GM18505 (cell line): Measurements from ENCODE around the gene PRKCH.
"Not testable (repeated sequence)": the region's sequence is repeated elsewhere in the genome, so short reads cannot be mapped to it uniquely, and the experiment has no call there.

Experiments used
- ATAC-seq: cut with Tn5 transposase; IDR thresholded peaks from one replicate; pipeline ENCODE4 v1.9.1; 2021; ENCODE audit not compliant: unreplicated experiment
- POLR2A ChIP-seq: IDR thresholded peaks from 4 replicates; pipeline ENCODE4 v1.6.1; 2011; ENCODE audit warnings: borderline replicate concordance; ENCODE audit not compliant: insufficient read depth, insufficient read length; ENCODE audit errors: extremely low read depth

PRKCH gene

GRCh38 chr14:61406198-61406597 is 84.8 kb downstream of the PRKCH start:
- TF ChIP-seq POLR2A = no peak
- no peak for ATAC-seq

- TF ChIP-seq POLR2A = no peak
- ATAC-seq = no peak
Measured at GRCh38 chr14:61406675-61407074, 85.3 kb downstream of the PRKCH start.

- ATAC-seq = no peak
- no peak for TF ChIP-seq POLR2A
Measured at GRCh38 chr14:61408498-61408897, 87.1 kb downstream of the PRKCH start.

- ATAC-seq = no peak
Measured at GRCh38 chr14:61409782-61410181, 88.4 kb downstream of the PRKCH start.

GRCh38 chr14:61415934-61416333 is 94.6 kb downstream of the PRKCH start:
- ATAC-seq = not testable (repeated sequence)

More at GRCh38 chr14:61409782-61410181, 88.4 kb downstream of the PRKCH start:
- TF ChIP-seq POLR2A = no peak

DNA sequence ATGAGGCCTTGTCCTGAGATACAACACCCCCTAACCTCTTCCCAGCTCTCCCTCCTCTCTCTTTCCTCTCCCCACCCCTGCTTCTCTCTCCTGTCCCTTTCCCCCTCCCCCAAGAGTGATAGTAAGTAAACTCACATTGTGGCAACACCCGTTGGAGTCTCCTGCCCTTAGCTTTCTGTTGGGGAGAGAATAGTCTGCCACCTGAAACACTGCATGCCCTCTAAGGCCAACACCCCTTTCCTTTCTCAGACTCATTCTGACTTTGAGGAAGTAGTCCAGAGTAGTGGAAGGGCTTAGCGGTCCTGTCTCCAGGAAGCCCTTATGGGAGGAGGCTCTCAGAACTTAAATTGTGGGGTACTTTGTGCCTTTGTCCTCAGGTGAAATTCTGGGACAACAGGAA is 95.2 kb downstream of the PRKCH start:
- no peak for TF ChIP-seq POLR2A
- ATAC-seq = peak; percentile 36

DNA sequence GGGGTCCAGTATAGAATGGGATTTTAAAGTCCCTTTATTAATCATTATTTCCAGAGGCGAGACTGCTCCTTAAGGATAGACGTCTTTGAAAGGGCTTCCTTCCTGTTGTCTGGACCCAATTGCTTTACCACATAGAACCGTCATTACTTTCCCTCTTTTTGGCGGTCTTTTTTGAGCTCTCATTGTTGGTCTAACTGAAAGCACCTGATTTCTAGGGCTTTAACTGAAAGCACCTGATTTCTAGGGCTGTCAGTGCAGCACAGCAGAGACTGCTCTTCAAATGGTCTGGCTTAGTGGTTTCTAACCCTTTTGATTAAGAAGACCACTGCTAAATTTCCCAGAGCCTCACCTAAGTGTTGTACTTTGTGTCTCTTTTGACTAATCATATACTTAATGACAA is 95.8 kb downstream of the PRKCH start:
- no peak for TF ChIP-seq POLR2A
- ATAC-seq = peak; percentile 33

DNA sequence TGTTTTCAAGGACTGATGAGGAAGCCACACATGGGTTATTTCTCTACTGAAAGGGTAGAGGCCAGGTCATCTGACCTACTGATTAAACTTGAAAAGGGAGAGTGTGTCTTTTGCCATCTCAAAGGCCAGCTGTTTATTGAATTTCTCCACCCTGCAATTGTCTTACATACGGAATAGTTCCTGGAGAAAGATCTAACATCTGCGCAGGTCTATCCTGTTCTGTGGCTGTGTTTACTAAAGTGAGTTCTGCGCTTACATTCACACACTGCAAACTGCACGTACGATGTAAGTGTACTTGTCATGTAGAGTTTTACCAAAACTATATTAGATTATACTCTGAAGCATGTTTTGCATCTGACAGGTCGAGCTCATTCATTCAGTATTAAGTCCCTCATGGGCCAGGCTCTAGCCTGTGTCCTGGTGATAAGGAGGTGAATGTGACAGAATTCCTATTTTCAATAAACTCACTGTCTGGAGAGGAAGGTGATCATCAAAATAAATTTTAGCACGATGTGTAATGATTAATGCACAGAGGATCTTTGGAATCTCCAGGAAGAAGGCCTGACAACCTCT is 96.6 kb downstream of the PRKCH start:
- no peak for TF ChIP-seq POLR2A
- no peak for ATAC-seq

- ATAC-seq = no peak
- no peak for TF ChIP-seq POLR2A
Measured at GRCh38 chr14:61418746-61419145, 97.4 kb downstream of the PRKCH start.

GRCh38 chr14:61419201-61419600 is 97.8 kb downstream of the PRKCH start:
- no peak for ATAC-seq

DNA sequence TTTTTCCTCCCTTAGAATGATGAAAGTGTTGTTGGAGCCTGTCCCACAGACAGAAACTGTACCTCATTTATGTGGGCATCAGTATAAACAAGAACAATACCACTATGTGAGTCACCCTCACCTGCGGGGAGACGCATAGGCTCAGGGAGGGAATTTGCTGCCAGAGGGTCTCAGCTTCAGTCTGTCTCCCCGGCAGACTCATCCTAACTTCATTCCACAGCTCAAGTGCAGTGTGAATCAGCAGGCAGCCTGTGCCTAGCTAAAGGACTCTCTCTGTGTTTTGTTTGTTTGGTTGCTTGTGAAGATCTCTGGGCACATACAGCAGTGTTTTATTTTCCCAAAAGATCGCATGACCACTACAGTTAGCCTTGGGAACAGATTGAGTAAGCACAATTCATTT is 98.9 kb downstream of the PRKCH start:
- TF ChIP-seq POLR2A = no peak

More at GRCh38 chr14:61419201-61419600, 97.8 kb downstream of the PRKCH start:
- TF ChIP-seq POLR2A = no peak

DNA sequence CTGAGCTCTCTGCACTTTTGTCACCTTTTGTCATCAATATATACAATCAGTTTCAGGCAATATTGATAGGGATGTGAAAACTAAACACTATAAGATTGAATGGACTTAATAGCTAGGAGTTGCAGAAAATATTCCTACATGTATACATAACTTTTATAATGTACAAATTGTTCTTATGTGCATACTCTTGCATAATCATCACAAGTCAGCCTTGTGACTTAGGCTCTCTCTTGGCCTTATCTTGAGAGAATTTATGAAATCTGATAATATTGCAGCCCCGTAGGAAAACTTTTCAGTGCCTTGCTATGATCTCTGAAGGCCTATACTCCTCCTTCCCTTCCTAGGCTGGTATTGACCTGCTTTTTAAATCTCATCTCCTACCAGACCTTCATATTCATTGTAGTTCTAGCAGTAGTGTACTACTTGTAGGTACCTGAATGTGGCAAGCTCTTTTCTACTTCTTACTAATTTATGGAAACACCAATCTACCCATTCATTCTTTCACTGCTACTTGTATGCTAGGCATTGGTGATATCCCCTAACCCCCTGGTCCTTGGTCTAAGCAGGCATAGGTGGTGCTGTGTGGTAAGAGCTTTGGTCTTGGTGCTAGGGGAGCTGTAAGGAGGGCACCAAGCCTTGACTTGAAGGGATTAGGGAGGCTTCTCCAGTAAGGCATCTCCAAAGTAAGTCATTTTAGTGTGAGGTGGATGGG is 100.0 kb downstream of the PRKCH start:
- no peak for TF ChIP-seq POLR2A
- ATAC-seq = no peak

More for the DNA sequence above, 98.9 kb downstream of the PRKCH start:
- ATAC-seq = no peak

DNA sequence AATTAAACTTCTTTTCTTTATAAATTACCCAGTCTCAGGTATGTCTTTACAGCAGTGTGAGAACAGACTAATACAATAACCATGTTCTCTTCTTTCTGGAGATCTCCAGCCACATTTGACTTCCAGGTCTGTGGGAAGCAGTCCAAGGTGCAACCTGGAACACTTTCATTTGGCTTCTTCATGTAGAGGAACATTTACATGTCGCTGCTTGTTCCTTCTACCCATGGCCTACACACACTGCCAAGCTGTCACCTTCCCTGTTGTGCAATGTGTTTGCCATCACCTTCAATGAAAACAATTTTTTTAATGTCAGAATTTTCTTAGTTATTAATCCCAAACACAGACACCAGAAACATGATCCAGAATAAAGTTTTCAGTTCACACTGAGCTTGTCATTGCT is 104.7 kb downstream of the PRKCH start:
- no peak for ATAC-seq
- TF ChIP-seq POLR2A = no peak

GRCh38 chr14:61428261-61428660 is 106.9 kb downstream of the PRKCH start:
- no peak for ATAC-seq
- no peak for TF ChIP-seq POLR2A

GRCh38 chr14:61429316-61429715 is 107.9 kb downstream of the PRKCH start:
- TF ChIP-seq POLR2A = no peak
- ATAC-seq = no peak

DNA sequence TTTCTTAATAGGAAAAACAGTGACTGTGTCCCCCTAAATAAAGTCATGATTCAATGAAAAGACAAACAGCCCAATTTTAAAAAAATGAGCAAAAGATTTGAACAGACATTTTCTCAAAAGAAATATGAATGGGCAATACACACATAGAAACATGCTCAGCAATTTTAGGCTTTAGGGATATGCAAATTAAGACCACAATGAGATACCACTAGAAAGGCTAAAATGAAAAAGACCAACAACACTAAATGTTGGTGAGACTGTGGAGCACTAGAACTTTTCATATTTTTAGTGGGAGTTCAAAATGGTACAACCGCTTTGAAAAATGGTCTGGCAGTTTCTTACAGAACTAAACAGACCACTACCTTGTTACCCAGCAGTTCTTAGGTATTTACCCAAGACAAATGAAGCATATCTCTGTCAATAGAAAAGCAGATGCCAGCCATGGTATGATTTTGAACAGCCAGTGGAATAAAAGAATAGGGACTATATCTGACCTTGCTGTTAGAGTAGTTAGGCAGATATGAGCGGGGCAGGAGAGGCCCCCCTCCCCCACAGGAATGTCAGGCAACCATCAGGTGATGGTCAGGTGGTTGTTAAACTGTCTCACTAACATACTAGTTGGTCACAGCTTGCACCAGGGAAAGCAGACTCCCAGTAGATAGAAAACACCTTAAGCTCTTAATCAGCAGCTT is 108.8 kb downstream of the PRKCH start:
- no peak for TF ChIP-seq POLR2A

More for the DNA sequence above, 108.8 kb downstream of the PRKCH start:
- ATAC-seq = no peak
